Activated naive CD8-positive, alpha-beta T cell (primary cell): ENCODE data around the gene DPYSL4.
A peak's percentile ranks its signal among the peaks of the same experiment; 100 is the strongest.

ENCODE experiments used
- H3K27ac Mint-ChIP-seq: one replicate; pipeline ENCODE4 v1.8.0; 2021; ENCODE audit warnings: mixed read lengths
- H3K27me3 Mint-ChIP-seq: one replicate; pipeline ENCODE4 v1.8.0; 2021; ENCODE audit warnings: mixed read lengths
- H3K36me3 Mint-ChIP-seq: one replicate; pipeline ENCODE4 v1.8.0; 2021; ENCODE audit warnings: mixed read lengths
- H3K4me1 Mint-ChIP-seq: one replicate; pipeline ENCODE4 v1.8.0; 2021; ENCODE audit warnings: low read depth, mixed read lengths
- H3K4me3 Mint-ChIP-seq: one replicate; pipeline ENCODE4 v1.8.0; 2021; ENCODE audit warnings: mild to moderate bottlenecking, mixed read lengths
- H3K9me3 Mint-ChIP-seq: one replicate; pipeline ENCODE4 v1.8.0; 2021; ENCODE audit warnings: low read depth, mixed read lengths

Gene DPYSL4

GRCh38 chr10:132225073-132225848, 38.5 kb downstream of the DPYSL4 start:
- Mint-ChIP-seq H3K27me3 (no peaks in the 10 kb centered on the region), H3K27ac (no peak overlapping the region), H3K36me3 (peaks cover 5% of the 10 kb centered on the region), H3K4me1 (peaks cover 6% of the 10 kb centered on the region), H3K4me3 (no peak overlapping the region), H3K9me3 (no peaks in the 10 kb centered on the region)

- Mint-ChIP-seq H3K4me1 (peaks cover 9% of the 10 kb centered on the region), H3K9me3 (no peaks in the 10 kb centered on the region), H3K27me3 (no peaks in the 10 kb centered on the region), H3K36me3 (peaks cover 5% of the 10 kb centered on the region), H3K27ac (no peak overlapping the region), H3K4me3 (no peak overlapping the region)
These were observed 39.1 kb downstream of the DPYSL4 start for GRCh38 chr10:132225849-132226205.

GRCh38 chr10:132226586-132227405, 40.0 kb downstream of the DPYSL4 start:
- H3K36me3 Mint-ChIP-seq: peaks cover 5% of the 10 kb centered on the region
- no peaks in the 10 kb centered on the region for H3K27me3 Mint-ChIP-seq
- H3K4me1 Mint-ChIP-seq: peaks cover 16% of the 10 kb centered on the region
- no peak overlapping the region for H3K27ac Mint-ChIP-seq
- H3K9me3 Mint-ChIP-seq: no peaks in the 10 kb centered on the region
- no peak overlapping the region for H3K4me3 Mint-ChIP-seq

GRCh38 chr10:132227851-132228390, 41.2 kb downstream of the DPYSL4 start:
- Mint-ChIP-seq H3K27ac (no peak overlapping the region), H3K4me3 (no peak overlapping the region)

GRCh38 chr10:132228616-132229015, 41.9 kb downstream of the DPYSL4 start:
- Mint-ChIP-seq H3K36me3 (peaks cover 5% of the 10 kb centered on the region), H3K27ac (no peak overlapping the region), H3K9me3 (no peaks in the 10 kb centered on the region), H3K4me3 (no peak overlapping the region), H3K4me1 (peaks cover 26% of the 10 kb centered on the region), H3K27me3 (no peaks in the 10 kb centered on the region)

More at GRCh38 chr10:132227851-132228390, 41.2 kb downstream of the DPYSL4 start:
- Mint-ChIP-seq H3K4me1 (peaks cover 25% of the 10 kb centered on the region), H3K36me3 (peaks cover 5% of the 10 kb centered on the region), H3K27me3 (no peaks in the 10 kb centered on the region), H3K9me3 (no peaks in the 10 kb centered on the region)

- Mint-ChIP-seq H3K27me3 (no peaks in the 10 kb centered on the region), H3K9me3 (no peaks in the 10 kb centered on the region), H3K4me3 (no peak overlapping the region), H3K4me1 (peaks cover 26% of the 10 kb centered on the region), H3K27ac (no peak overlapping the region), H3K36me3 (peaks cover 5% of the 10 kb centered on the region)
These were observed 42.3 kb downstream of the DPYSL4 start for GRCh38 chr10:132229096-132229495.

- H3K27ac Mint-ChIP-seq: peak overlapping the region; percentile 95
- H3K4me3 Mint-ChIP-seq: peak overlapping the region; percentile 82
- peaks cover 26% of the 10 kb centered on the region for H3K4me1 Mint-ChIP-seq
- H3K9me3 Mint-ChIP-seq: no peaks in the 10 kb centered on the region
- no peaks in the 10 kb centered on the region for H3K27me3 Mint-ChIP-seq
- H3K36me3 Mint-ChIP-seq: peaks cover 5% of the 10 kb centered on the region
These were observed 43.2 kb downstream of the DPYSL4 start for GRCh38 chr10:132229834-132230556.

- Mint-ChIP-seq H3K27me3 (no peaks in the 10 kb centered on the region), H3K36me3 (peaks cover 5% of the 10 kb centered on the region), H3K4me1 (peaks cover 26% of the 10 kb centered on the region), H3K9me3 (no peaks in the 10 kb centered on the region), H3K4me3 (peak overlapping the region; percentile 56), H3K27ac (peak overlapping the region; percentile 95)
These were observed 43.9 kb downstream of the DPYSL4 start for GRCh38 chr10:132230557-132231210.

GRCh38 chr10:132231656-132232022, 44.9 kb downstream of the DPYSL4 start:
- peak overlapping the region; percentile 75 for H3K4me3 Mint-ChIP-seq
- peaks cover 26% of the 10 kb centered on the region for H3K4me1 Mint-ChIP-seq
- H3K9me3 Mint-ChIP-seq: no peaks in the 10 kb centered on the region
- peaks cover 5% of the 10 kb centered on the region for H3K36me3 Mint-ChIP-seq
- no peaks in the 10 kb centered on the region for H3K27me3 Mint-ChIP-seq
- no peak overlapping the region for H3K27ac Mint-ChIP-seq

GRCh38 chr10:132232023-132232951, 45.5 kb downstream of the DPYSL4 start:
- peak overlapping the region; percentile 28 for H3K27ac Mint-ChIP-seq
- H3K27me3 Mint-ChIP-seq: no peaks in the 10 kb centered on the region
- peaks cover 26% of the 10 kb centered on the region for H3K4me1 Mint-ChIP-seq
- peak overlapping the region; percentile 75 for H3K4me3 Mint-ChIP-seq
- no peaks in the 10 kb centered on the region for H3K9me3 Mint-ChIP-seq
- peaks cover 3% of the 10 kb centered on the region for H3K36me3 Mint-ChIP-seq

GRCh38 chr10:132232981-132233380, 46.2 kb downstream of the DPYSL4 start:
- Mint-ChIP-seq H3K27ac (no peak overlapping the region), H3K9me3 (no peaks in the 10 kb centered on the region), H3K4me3 (peak overlapping the region; percentile 46), H3K36me3 (no peaks in the 10 kb centered on the region), H3K4me1 (peaks cover 26% of the 10 kb centered on the region), H3K27me3 (no peaks in the 10 kb centered on the region)

GRCh38 chr10:132233501-132234085, 46.8 kb downstream of the DPYSL4 start:
- H3K4me1 Mint-ChIP-seq: peaks cover 26% of the 10 kb centered on the region
- H3K9me3 Mint-ChIP-seq: no peaks in the 10 kb centered on the region
- H3K4me3 Mint-ChIP-seq: no peak overlapping the region
- H3K27ac Mint-ChIP-seq: no peak overlapping the region
- no peaks in the 10 kb centered on the region for H3K27me3 Mint-ChIP-seq
- H3K36me3 Mint-ChIP-seq: no peaks in the 10 kb centered on the region

- no peaks in the 10 kb centered on the region for H3K27me3 Mint-ChIP-seq
- H3K9me3 Mint-ChIP-seq: no peaks in the 10 kb centered on the region
- H3K36me3 Mint-ChIP-seq: no peaks in the 10 kb centered on the region
These were observed 48.1 kb downstream of the DPYSL4 start for GRCh38 chr10:132234860-132235259.

More at GRCh38 chr10:132234860-132235259, 48.1 kb downstream of the DPYSL4 start:
- Mint-ChIP-seq H3K4me3 (no peak overlapping the region), H3K4me1 (peaks cover 21% of the 10 kb centered on the region), H3K27ac (no peak overlapping the region)
